ENCODE measurements around the gene SRP9.
"Not testable (repeated sequence)": the region's sequence is repeated elsewhere in the genome, so short reads cannot be mapped to it uniquely, and the experiment has no call there.

Gene SRP9

DNA sequence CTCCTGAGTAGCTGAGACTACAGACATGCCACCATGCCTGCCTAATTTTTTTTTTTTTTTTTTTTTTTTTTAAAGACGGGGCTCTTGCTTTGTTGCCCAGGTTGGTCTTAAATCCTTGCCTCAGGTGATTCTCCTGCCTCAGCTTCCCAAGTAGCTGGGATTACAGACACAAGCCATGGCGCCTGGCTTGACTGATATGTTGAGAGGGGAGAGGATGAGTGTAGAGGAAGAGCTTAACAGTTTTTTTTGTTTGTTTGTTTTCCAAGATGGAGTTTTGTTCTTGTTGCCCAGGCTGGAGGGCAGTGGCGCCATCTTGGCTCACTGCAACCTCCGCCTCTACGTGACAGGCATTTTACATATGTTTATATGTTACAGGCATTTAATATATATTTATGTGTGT is 2.5 kb downstream of the SRP9 start:
- TF ChIP-seq, protein P1, sequence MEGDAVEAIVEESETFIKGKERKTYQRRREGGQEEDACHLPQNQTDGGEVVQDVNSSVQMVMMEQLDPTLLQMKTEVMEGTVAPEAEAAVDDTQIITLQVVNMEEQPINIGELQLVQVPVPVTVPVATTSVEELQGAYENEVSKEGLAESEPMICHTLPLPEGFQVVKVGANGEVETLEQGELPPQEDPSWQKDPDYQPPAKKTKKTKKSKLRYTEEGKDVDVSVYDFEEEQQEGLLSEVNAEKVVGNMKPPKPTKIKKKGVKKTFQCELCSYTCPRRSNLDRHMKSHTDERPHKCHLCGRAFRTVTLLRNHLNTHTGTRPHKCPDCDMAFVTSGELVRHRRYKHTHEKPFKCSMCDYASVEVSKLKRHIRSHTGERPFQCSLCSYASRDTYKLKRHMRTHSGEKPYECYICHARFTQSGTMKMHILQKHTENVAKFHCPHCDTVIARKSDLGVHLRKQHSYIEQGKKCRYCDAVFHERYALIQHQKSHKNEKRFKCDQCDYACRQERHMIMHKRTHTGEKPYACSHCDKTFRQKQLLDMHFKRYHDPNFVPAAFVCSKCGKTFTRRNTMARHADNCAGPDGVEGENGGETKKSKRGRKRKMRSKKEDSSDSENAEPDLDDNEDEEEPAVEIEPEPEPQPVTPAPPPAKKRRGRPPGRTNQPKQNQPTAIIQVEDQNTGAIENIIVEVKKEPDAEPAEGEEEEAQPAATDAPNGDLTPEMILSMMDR (IDR thresholded peaks at IDR 0.05; ENCODE audit: control extremely low read depth, extremely low read depth, low read depth, missing control alignments) = no peak
- ChIA-PET POLR2A (no interaction called here), CTCF (interaction anchor here (3.6 to 4.0 kb wide), 3 partner anchors 13 to 131 kb away, joined by 20 to 57 read pairs (median 26); partner anchors contain the start of gene EPHX1)
- no peak for DNase-seq (ENCODE audit: extremely low spot score)

- no peak for DNase-seq (ENCODE audit: extremely low spot score)
- TF ChIP-seq, protein P1 (IDR thresholded peaks at IDR 0.05; ENCODE audit: control extremely low read depth, extremely low read depth, low read depth, missing control alignments) = no peak
- ChIA-PET POLR2A (no interaction called here), CTCF (interaction anchor here (2.0 to 4.0 kb wide), 3 partner anchors 12 to 30 kb away, joined by 5 to 57 read pairs (median 26); partner anchors contain the start of gene EPHX1)
Measured at GRCh38 chr1:225780630-225781029, 3.0 kb downstream of the SRP9 start.

DNA sequence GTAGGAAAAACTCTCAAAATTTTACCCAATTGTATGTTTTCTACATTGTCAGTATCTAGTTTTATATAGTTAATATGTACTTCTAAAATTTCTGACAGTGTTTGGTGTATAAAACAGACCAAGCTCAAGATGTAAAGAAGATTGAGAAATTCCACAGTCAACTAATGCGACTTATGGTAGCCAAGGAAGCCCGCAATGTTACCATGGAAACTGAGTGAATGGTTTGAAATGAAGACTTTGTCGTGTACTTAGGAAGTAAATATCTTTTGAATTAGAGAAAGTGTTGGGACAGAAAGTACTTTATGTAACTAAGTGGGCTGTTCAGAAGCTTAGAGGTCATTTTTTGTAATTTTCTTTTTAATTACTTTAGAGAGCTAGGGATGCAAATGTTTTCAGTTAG is 11.5 kb downstream of the SRP9 start:
- CTCF ChIA-PET = interaction anchor here (2.4 kb wide), 1 partner anchor 12 kb away, joined by 6 read pairs; the partner anchor contains the start of gene SRP9
- DNase-seq (ENCODE audit: extremely low spot score); POLR2A ChIA-PET: not testable (repeated sequence)

GRCh38 chr1:225794954-225795353 is 17.3 kb downstream of the SRP9 start:
- DNase-seq (ENCODE audit: extremely low spot score) = no peak
- TF ChIP-seq, protein P1 (IDR thresholded peaks at IDR 0.05; ENCODE audit: control extremely low read depth, extremely low read depth, low read depth, missing control alignments) = no peak
- POLR2A ChIA-PET = no interaction called here
- CTCF ChIA-PET = no interaction called here

- CTCF ChIA-PET; DNase-seq (ENCODE audit: extremely low spot score); POLR2A ChIA-PET: not testable (repeated sequence)
Measured at GRCh38 chr1:225796097-225796496, 18.5 kb downstream of the SRP9 start.

GRCh38 chr1:225801146-225801545 is 23.5 kb downstream of the SRP9 start:
- not testable (repeated sequence) for DNase-seq (ENCODE audit: extremely low spot score)
- CTCF ChIA-PET = interaction anchor here (2.2 to 2.3 kb wide), 2 partner anchors 19 to 24 kb away, joined by 9 to 11 read pairs; partner anchors contain the start of gene SRP9
- POLR2A ChIA-PET = interaction anchor here (0.7 kb wide), 1 partner anchor 9 kb away, joined by 4 read pairs; the partner anchor contains the start of gene EPHX1

DNA sequence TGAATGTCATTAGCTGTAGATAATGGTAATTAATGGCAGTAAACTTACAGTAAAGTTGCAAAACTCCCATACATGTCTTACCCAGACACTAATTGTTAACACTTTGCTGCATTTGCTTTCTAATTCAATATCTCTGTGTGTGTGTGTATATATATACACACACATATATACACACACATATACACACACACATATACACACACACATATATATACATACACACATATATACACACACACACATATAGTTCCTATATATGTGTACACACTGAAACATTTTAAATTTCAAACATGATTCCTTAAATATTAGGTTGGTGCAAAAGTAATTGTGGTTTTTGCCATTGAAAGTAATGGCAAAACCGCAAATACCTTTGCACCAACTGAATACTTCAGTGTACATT is 28.6 kb downstream of the SRP9 start:
- DNase-seq (ENCODE audit: extremely low spot score) = no peak
- ChIA-PET CTCF (interaction anchor here (1.0 to 1.3 kb wide), 2 partner anchors 10 to 29 kb away, joined by 3 read pairs; partner anchors contain the start of gene SRP9), POLR2A (interaction anchor here (0.7 kb wide), 1 partner anchor 182 kb away, joined by 4 read pairs; no protein-coding TSS in a partner anchor)
- TF ChIP-seq, protein P1 (IDR thresholded peaks at IDR 0.05; ENCODE audit: control extremely low read depth, extremely low read depth, low read depth, missing control alignments) = no peak

- ChIA-PET POLR2A (interaction anchor here (0.7 kb wide), 1 partner anchor 182 kb away, joined by 4 read pairs; no protein-coding TSS in a partner anchor), CTCF (interaction anchor here (1.0 kb wide), 1 partner anchor 29 kb away, joined by 3 read pairs; the partner anchor contains the start of gene SRP9)
- DNase-seq (ENCODE audit: extremely low spot score) = not testable (repeated sequence)
Measured at GRCh38 chr1:225806736-225807135, 29.1 kb downstream of the SRP9 start.

DNA sequence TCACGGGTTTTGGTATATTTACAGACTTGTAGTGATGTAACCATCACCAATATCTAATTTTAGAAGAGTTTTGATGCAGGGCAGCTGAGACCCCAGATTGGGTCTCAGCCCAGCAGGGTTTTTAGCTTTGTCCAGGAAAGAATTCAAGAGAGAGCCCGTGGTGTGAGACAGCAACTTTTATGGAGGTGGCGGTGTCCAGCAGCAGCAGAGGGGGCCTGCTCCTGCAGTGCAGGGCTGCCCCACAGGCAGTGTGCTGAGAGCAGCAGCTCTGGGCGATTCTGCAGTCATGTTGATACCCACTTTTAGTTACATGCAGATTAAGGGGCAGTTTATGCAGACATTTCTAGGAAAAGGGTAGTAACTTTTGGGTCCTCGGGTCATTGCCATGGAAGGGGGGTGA is 30.5 kb downstream of the SRP9 start:
- TF ChIP-seq, protein P1 (IDR thresholded peaks at IDR 0.05; ENCODE audit: control extremely low read depth, extremely low read depth, low read depth, missing control alignments) = no peak
- no peak for DNase-seq (ENCODE audit: extremely low spot score)
- CTCF ChIA-PET = interaction anchor here (1.3 to 5.7 kb wide), 4 partner anchors 9 to 328 kb away, joined by 3 to 26 read pairs (median 4); partner anchors contain the start of gene SRP9
- POLR2A ChIA-PET = no interaction called here
